ENCODE data around the gene STMN1.

DNA sequence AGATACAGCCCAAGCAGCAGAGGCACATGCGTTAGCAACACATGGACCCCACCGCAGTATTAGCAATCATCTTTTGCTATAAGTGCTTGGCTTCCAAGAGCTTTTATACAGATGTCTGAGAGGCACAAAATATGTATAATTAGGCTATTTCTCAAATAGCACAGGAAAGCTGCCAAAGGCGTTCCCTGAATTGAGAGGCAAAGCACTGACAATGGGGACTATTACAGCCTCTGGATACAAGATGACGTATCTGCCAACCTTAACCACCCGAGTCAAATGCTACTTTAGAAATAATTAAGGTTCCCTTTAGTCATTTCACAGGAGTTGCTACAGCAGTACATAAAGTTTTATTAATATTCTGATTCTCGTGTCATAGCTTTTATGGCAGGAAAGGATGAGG is 6.4 kb downstream of the STMN1 start:
- TF ChIP-seq, protein P1, sequence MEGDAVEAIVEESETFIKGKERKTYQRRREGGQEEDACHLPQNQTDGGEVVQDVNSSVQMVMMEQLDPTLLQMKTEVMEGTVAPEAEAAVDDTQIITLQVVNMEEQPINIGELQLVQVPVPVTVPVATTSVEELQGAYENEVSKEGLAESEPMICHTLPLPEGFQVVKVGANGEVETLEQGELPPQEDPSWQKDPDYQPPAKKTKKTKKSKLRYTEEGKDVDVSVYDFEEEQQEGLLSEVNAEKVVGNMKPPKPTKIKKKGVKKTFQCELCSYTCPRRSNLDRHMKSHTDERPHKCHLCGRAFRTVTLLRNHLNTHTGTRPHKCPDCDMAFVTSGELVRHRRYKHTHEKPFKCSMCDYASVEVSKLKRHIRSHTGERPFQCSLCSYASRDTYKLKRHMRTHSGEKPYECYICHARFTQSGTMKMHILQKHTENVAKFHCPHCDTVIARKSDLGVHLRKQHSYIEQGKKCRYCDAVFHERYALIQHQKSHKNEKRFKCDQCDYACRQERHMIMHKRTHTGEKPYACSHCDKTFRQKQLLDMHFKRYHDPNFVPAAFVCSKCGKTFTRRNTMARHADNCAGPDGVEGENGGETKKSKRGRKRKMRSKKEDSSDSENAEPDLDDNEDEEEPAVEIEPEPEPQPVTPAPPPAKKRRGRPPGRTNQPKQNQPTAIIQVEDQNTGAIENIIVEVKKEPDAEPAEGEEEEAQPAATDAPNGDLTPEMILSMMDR (conservative IDR thresholded peaks at IDR 0.05), result no peak
- TF ChIP-seq EZH2 (IDR thresholded peaks at IDR 0.05; ENCODE audit: low read depth), result no peak
